CD8-positive, alpha-beta memory T cell (primary cell): Measurements from ENCODE around the gene DCC. TPM values are rescaled to one million over a fixed set of nuclear protein-coding genes. Genes with fewer than 3 reads are reported as not detected.

Experiments used
- CTCF ChIA-PET: fragments of 350-600 bp; sonication (Branson Sonifier 250); formaldehyde crosslinking; loops from one replicate; lab custom pipeline; 2021; ENCODE audit warnings: antibody characterized with exemption; lab: Charles Lee
- POLR2A ChIA-PET: fragments of 350-600 bp; sonication (Branson Sonifier 250); formaldehyde crosslinking; loops from one replicate; lab custom pipeline; 2021; ENCODE audit warnings: antibody characterized with exemption; lab: Charles Lee
- DNase-seq, 5 donors: peaks; one replicate each; pipeline versions ENCODE4 v3.0.0 to v3.0.0-alpha.2; 2020 to 2022; ENCODE audit warnings: mixed read lengths in 1 of 5
- H3K27ac ChIP-seq: one replicate; pipeline ENCODE4 v1.7.0; 2013; ENCODE audit warnings: low read depth, mild to moderate bottlenecking, low read length, moderate library complexity
- H3K27me3 ChIP-seq: 2 replicates; pipeline ENCODE4 v1.7.0; 2013; ENCODE audit warnings: low read length, mild to moderate bottlenecking; ENCODE audit not compliant: insufficient read depth, poor library complexity, severe bottlenecking
- H3K36me3 ChIP-seq: 2 replicates; pipeline ENCODE4 v1.7.0; 2013; ENCODE audit warnings: mild to moderate bottlenecking, low read length, moderate library complexity; ENCODE audit not compliant: insufficient read depth
- H3K4me1 ChIP-seq: 2 replicates; pipeline ENCODE4 v1.7.0; 2013; ENCODE audit warnings: mild to moderate bottlenecking, low read length, moderate library complexity; ENCODE audit not compliant: insufficient read depth
- H3K4me3 ChIP-seq: 2 replicates; pipeline ENCODE4 v1.7.0; 2013; ENCODE audit warnings: mild to moderate bottlenecking, low read length
- H3K9me3 ChIP-seq: 2 replicates; pipeline ENCODE4 v1.7.0; 2013; ENCODE audit warnings: mild to moderate bottlenecking, low read length
- H3K27ac Mint-ChIP-seq, 8 donors: one replicate each; pipeline ENCODE4 v1.8.0; 2020 to 2021; ENCODE audit warnings: mixed read lengths in 8 of 8, mild to moderate bottlenecking in 6 of 8, inconsistent platforms in 3 of 8, moderate library complexity in 3 of 8
- H3K27me3 Mint-ChIP-seq, 2 donors: one replicate each; pipeline ENCODE4 v1.8.0; 2020 to 2021; ENCODE audit warnings: mixed read lengths in 2 of 2, mild to moderate bottlenecking in 1 of 2, moderate library complexity in 1 of 2
- H3K36me3 Mint-ChIP-seq, 3 donors: one replicate each; pipeline ENCODE4 v1.8.0; 2020 to 2021; ENCODE audit warnings: mixed read lengths in 3 of 3, inconsistent platforms in 1 of 3, mild to moderate bottlenecking in 1 of 3
- H3K4me1 Mint-ChIP-seq, 3 donors: one replicate each; pipeline ENCODE4 v1.8.0; 2020 to 2021; ENCODE audit warnings: mixed read lengths in 3 of 3, inconsistent platforms in 1 of 3, mild to moderate bottlenecking in 1 of 3
- H3K4me3 Mint-ChIP-seq, 7 donors: one replicate each; pipeline ENCODE4 v1.8.0; 2020 to 2021; ENCODE audit warnings: mixed read lengths in 7 of 7, mild to moderate bottlenecking in 6 of 7, moderate library complexity in 4 of 7, inconsistent platforms in 2 of 7
- H3K9me3 Mint-ChIP-seq, 5 donors: one replicate each; pipeline ENCODE4 v1.8.0; 2020 to 2022; ENCODE audit warnings: mixed read lengths in 5 of 5, mild to moderate bottlenecking in 3 of 5, moderate library complexity in 2 of 5, inconsistent platforms in 1 of 5
- polyA plus RNA-seq: library from polyadenylated mRNA; unstranded; fragments of 300-500 nt; fragmentation: Illumina TruSeq; gene quantifications from one replicate; pipeline ENCODE4 v1.2.3, GENCODE V29; 2021
- total RNA-seq, 2 experiments: library from RNA; stranded (reverse); gene quantifications; one replicate each; pipeline ENCODE4 v1.2.3, GENCODE V29; 2021

Gene DCC
- total and polyA plus RNA-seq, 3 experiments from 2014 or later, result not detected

DNA sequence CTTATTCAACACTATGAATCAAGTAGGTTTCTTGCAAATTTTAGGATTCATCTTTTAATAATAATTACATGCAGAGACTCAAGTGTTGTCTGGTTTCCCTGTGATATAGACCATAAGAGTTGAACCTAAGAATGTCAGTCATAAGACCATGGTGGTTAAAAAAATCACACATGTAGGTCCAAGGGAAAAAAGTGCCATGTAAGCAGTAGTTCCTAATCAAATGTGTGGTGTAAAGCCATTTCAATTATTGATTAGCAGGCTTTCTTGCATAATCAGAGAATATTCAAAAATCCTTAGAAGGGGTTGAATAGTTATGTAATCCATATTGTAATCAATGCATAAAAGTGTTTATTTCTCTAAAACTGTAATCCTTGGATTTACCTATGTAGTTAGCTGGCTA, 93.8 kb downstream of the DCC start:
- no peaks in the 10 kb centered on the region for H3K27me3 Mint-ChIP-seq

DNA sequence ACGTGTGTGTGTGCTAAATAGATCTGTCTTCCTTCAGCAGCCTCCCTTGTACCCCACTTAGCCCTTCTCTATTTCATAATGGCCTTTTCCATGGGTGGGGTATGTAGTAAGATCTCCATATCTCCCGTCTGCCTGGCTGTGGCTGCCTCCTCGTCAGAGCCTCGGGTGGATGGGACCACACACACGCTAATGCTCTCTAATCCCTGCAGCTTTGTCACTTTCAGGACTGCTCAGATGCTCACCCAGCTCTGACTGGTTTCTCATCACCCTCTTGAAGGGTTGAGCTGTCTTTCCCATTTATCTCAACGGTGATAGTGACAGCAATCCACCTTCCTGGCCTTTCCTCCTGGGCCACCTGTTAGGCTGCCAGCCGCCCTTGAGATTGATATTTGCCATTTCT, 95.3 kb downstream of the DCC start:
- H3K4me1 ChIP-seq, result no peaks in the 10 kb centered on the region
- no peak overlapping the region for H3K27ac ChIP-seq
- H3K4me3 ChIP-seq, result no peak overlapping the region
- Mint-ChIP-seq H3K9me3 (peaks cover 0 to 3% (median 0%) of the 10 kb centered on the region in 5 donors), H3K4me3 (peak overlapping the region in 1 of 7 donors; percentile 13), H3K36me3 (no peaks in the 10 kb centered on the region), H3K27ac (no peak overlapping the region), H3K27me3 (no peaks in the 10 kb centered on the region), H3K4me1 (no peaks in the 10 kb centered on the region)
- DNase-seq, result no peak
- POLR2A ChIA-PET, result no interaction called here
- CTCF ChIA-PET, result no interaction called here
- no peaks in the 10 kb centered on the region for H3K9me3 ChIP-seq
- H3K36me3 ChIP-seq, result no peaks in the 10 kb centered on the region
- H3K27me3 ChIP-seq, result no peaks in the 10 kb centered on the region

More for the DNA sequence above, 93.8 kb downstream of the DCC start:
- Histone ChIP-seq H3K4me1 (no peaks in the 10 kb centered on the region), H3K27me3 (no peaks in the 10 kb centered on the region), H3K4me3 (no peak overlapping the region), H3K27ac (no peak overlapping the region), H3K36me3 (no peaks in the 10 kb centered on the region), H3K9me3 (no peaks in the 10 kb centered on the region)
- ChIA-PET CTCF (no interaction called here), POLR2A (no interaction called here)
- DNase-seq, result no peak
- Mint-ChIP-seq H3K27ac (no peak overlapping the region), H3K36me3 (no peaks in the 10 kb centered on the region), H3K4me1 (no peaks in the 10 kb centered on the region), H3K9me3 (peaks cover 0 to 5% (median 0%) of the 10 kb centered on the region in 5 donors), H3K4me3 (no peak overlapping the region)

DNA sequence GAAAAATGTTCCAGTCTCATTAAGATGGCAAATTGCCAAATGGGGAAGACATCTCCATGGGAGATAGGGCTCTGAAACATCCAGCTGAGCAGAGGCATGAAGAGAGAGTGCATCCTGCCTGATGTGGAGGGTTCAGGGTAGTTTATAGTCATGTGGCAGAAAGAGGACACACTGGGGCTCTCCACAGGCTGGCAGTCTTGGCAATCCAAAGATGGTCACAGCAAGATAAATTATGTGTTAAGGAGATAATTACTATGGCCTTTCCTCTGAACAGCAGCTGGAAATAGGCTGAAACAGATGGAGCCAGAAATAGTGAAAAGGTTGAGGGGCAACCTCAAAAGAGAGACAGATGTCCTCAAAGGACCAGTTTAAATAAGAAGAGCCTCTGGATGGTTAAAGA, 97.2 kb downstream of the DCC start:
- no peaks in the 10 kb centered on the region for H3K36me3 ChIP-seq
- no peak overlapping the region for H3K4me3 ChIP-seq
- H3K9me3 ChIP-seq, result no peaks in the 10 kb centered on the region
- Mint-ChIP-seq H3K4me1 (no peaks in the 10 kb centered on the region), H3K36me3 (no peaks in the 10 kb centered on the region), H3K27me3 (no peaks in the 10 kb centered on the region), H3K27ac (no peak overlapping the region), H3K9me3 (peaks cover 0 to 7% (median 0%) of the 10 kb centered on the region in 5 donors), H3K4me3 (no peak overlapping the region)
- H3K27ac ChIP-seq, result no peak overlapping the region
- no peaks in the 10 kb centered on the region for H3K4me1 ChIP-seq
- CTCF ChIA-PET, result interaction anchor here (1.1 kb wide), 1 partner anchor 27 kb away, joined by 3 read pairs; no protein-coding TSS in a partner anchor
- POLR2A ChIA-PET, result no interaction called here
- DNase-seq, result no peak
- H3K27me3 ChIP-seq, result no peaks in the 10 kb centered on the region

DNA sequence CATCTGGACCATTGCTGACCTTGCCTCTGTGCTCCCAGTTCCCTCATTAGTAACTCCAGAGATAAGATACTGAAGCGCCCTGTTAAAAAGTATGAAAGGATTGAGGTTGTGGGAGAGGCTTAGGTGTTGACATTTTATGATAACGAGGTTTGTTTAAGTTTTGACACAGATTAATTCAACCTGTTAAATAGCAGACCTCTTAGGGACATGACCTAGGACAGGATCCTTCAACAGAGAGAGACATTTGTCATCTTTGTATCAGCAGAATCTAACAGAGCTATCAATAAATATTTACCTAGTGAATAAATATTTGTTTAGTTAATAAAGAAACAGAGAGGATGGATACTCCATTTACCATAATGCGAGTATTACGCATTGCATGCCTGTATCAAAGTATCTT, 99.5 kb downstream of the DCC start:
- DNase-seq, result no peak
- no peaks in the 10 kb centered on the region for H3K27me3 ChIP-seq
- no peaks in the 10 kb centered on the region for H3K4me1 ChIP-seq
- ChIA-PET POLR2A (no interaction called here), CTCF (no interaction called here)
- H3K27ac Mint-ChIP-seq, result no peak overlapping the region
- no peaks in the 10 kb centered on the region for H3K36me3 Mint-ChIP-seq
- no peaks in the 10 kb centered on the region for H3K36me3 ChIP-seq
- no peak overlapping the region for H3K4me3 ChIP-seq
- H3K4me3 Mint-ChIP-seq, result no peak overlapping the region
- no peaks in the 10 kb centered on the region for H3K4me1 Mint-ChIP-seq
- no peak overlapping the region for H3K27ac ChIP-seq
- no peaks in the 10 kb centered on the region for H3K9me3 ChIP-seq
- H3K27me3 Mint-ChIP-seq, result no peaks in the 10 kb centered on the region
- peaks cover 0 to 7% (median 2%) of the 10 kb centered on the region in 5 donors for H3K9me3 Mint-ChIP-seq

DNA sequence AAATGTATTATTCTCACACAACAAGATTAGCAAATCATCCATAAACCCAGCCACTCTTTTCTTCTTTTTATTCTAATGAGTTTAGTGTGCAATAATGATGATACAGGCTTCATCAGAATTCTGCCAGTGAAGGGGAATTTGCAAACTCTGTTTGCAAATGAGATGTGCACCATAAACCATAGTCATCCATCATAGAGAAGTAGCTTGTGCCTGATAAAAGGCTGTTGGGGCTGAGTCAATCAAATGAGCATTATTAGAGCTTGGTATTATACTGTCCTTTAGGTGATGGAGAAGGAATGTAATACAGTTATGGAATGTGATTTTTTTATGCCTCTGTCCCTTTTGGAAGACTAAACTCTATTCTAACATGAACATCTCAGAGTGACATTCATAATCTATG, 101.8 kb downstream of the DCC start:
- ChIA-PET POLR2A (no interaction called here), CTCF (no interaction called here)
- H3K9me3 Mint-ChIP-seq, result peaks cover 0 to 7% (median 2%) of the 10 kb centered on the region in 5 donors
- no peak overlapping the region for H3K27ac Mint-ChIP-seq
- no peaks in the 10 kb centered on the region for H3K4me1 Mint-ChIP-seq
- no peaks in the 10 kb centered on the region for H3K27me3 Mint-ChIP-seq
- H3K4me1 ChIP-seq, result no peaks in the 10 kb centered on the region
- no peaks in the 10 kb centered on the region for H3K36me3 Mint-ChIP-seq
- no peak overlapping the region for H3K4me3 Mint-ChIP-seq
- H3K36me3 ChIP-seq, result no peaks in the 10 kb centered on the region
- H3K4me3 ChIP-seq, result no peak overlapping the region
- H3K9me3 ChIP-seq, result no peaks in the 10 kb centered on the region
- no peak overlapping the region for H3K27ac ChIP-seq
- no peak for DNase-seq
- H3K27me3 ChIP-seq, result no peaks in the 10 kb centered on the region

DNA sequence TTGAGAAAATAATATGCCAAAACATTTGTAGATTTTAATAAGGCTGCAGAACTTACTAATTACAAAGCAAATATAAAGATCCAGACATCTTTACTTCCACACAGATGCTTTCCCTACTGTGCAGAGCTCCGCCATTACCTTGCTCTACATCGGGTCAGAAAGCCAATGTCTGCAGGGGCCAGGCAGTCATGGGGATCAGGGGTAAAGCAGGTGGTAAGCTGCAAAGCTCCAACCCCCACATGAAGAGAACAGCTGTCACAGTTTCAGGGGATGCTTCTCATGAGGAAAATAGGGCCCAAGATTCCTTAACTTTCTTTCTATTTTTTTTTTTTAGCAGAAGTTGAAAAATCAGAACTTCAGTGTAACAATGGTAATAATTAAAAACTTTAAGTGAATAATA, 102.7 kb downstream of the DCC start:
- H3K4me1 ChIP-seq, result no peaks in the 10 kb centered on the region
- Mint-ChIP-seq H3K9me3 (peaks cover 0 to 7% (median 3%) of the 10 kb centered on the region in 5 donors), H3K27ac (no peak overlapping the region), H3K4me1 (no peaks in the 10 kb centered on the region), H3K27me3 (no peaks in the 10 kb centered on the region), H3K4me3 (no peak overlapping the region), H3K36me3 (no peaks in the 10 kb centered on the region)
- no peaks in the 10 kb centered on the region for H3K9me3 ChIP-seq
- ChIA-PET POLR2A (no interaction called here), CTCF (no interaction called here)
- H3K27ac ChIP-seq, result no peak overlapping the region
- no peak for DNase-seq
- H3K36me3 ChIP-seq, result no peaks in the 10 kb centered on the region
- no peak overlapping the region for H3K4me3 ChIP-seq
- H3K27me3 ChIP-seq, result no peaks in the 10 kb centered on the region

DNA sequence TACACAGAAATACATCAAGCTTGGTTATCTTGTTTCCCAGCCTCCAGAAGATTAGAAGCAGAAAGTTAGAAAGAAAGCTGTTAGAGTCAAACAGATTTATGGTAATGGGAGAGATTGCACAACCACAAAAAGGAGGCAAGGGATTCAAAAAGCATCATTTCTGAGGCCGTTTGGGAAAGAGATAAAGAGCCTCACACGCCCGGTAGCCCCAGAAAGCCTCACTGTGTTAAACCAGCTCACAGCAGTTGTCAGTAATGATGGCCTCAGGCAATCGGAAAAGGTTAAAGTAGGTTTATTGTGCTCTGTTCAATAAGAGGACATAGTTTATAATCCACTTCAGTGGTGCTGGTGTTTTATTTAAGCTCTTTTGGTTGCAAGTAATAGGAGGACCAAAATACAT, 111.3 kb downstream of the DCC start:
- POLR2A ChIA-PET, result no interaction called here
- CTCF ChIA-PET, result no interaction called here
- Mint-ChIP-seq H3K27ac (no peak overlapping the region), H3K4me3 (no peak overlapping the region), H3K27me3 (no peaks in the 10 kb centered on the region), H3K4me1 (no peaks in the 10 kb centered on the region), H3K9me3 (peaks cover 1 to 9% (median 6%) of the 10 kb centered on the region in 5 donors), H3K36me3 (peaks cover 0 to 2% (median 0%) of the 10 kb centered on the region in 3 donors)
- H3K27ac ChIP-seq, result no peak overlapping the region
- H3K4me1 ChIP-seq, result no peaks in the 10 kb centered on the region
- no peaks in the 10 kb centered on the region for H3K27me3 ChIP-seq
- DNase-seq, result no peak
- H3K9me3 ChIP-seq, result no peaks in the 10 kb centered on the region
- no peak overlapping the region for H3K4me3 ChIP-seq
- H3K36me3 ChIP-seq, result no peaks in the 10 kb centered on the region

DNA sequence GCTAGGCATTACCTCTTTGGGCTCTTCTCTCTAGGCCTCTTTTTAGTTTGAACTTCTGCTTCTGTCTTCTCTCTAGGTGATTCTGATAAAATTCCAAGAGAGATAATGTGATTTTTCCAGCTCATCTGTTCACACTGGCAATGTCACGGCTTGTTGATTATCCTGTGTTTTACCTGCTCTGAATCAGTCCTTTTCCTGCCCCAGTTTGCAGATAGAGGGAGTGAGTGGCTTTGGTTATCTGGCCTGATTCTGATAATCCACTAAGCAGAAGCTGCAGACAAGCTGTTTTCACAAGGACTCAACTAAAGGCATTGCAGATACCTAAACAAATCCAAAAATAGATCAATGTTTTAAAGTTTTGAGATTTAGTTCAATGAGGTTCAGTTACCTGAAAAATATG, 111.9 kb downstream of the DCC start:
- H3K9me3 Mint-ChIP-seq, result peaks cover 1 to 9% (median 6%) of the 10 kb centered on the region in 5 donors
- Histone ChIP-seq H3K36me3 (no peaks in the 10 kb centered on the region), H3K27ac (no peak overlapping the region), H3K4me1 (no peaks in the 10 kb centered on the region), H3K9me3 (no peaks in the 10 kb centered on the region), H3K4me3 (no peak overlapping the region), H3K27me3 (no peaks in the 10 kb centered on the region)
- H3K27me3 Mint-ChIP-seq, result no peaks in the 10 kb centered on the region
- H3K36me3 Mint-ChIP-seq, result peaks cover 0 to 2% (median 0%) of the 10 kb centered on the region in 3 donors
- no peak for DNase-seq
- CTCF ChIA-PET, result no interaction called here
- H3K4me1 Mint-ChIP-seq, result no peaks in the 10 kb centered on the region
- no peak overlapping the region for H3K27ac Mint-ChIP-seq
- H3K4me3 Mint-ChIP-seq, result no peak overlapping the region
- POLR2A ChIA-PET, result no interaction called here

DNA sequence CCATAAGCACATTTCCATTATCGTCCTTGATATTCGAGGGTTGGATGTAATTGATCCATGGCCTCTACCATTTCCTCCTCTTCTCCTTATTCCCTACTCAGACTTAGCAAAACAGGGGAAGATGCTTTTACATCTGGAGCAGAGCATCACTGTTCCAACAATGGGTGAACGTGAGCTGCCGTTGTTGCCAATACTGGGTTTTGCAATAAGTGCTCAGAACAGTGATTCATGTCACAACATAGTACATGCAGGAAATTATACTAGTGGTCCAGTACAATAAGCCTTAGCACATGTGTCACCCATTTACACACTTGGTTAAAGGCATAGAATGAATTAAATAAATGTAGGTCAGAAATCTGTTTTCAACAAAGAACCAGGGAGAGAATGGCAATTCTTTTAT, 112.4 kb downstream of the DCC start:
- POLR2A ChIA-PET, result no interaction called here
- Histone ChIP-seq H3K9me3 (no peaks in the 10 kb centered on the region), H3K27me3 (no peaks in the 10 kb centered on the region), H3K27ac (no peak overlapping the region), H3K4me1 (no peaks in the 10 kb centered on the region), H3K4me3 (no peak overlapping the region), H3K36me3 (no peaks in the 10 kb centered on the region)
- CTCF ChIA-PET, result no interaction called here
- Mint-ChIP-seq H3K36me3 (peaks cover 0 to 2% (median 0%) of the 10 kb centered on the region in 3 donors), H3K4me3 (no peak overlapping the region), H3K4me1 (no peaks in the 10 kb centered on the region), H3K27ac (no peak overlapping the region), H3K27me3 (no peaks in the 10 kb centered on the region), H3K9me3 (peaks cover 1 to 9% (median 4%) of the 10 kb centered on the region in 5 donors)
- no peak for DNase-seq
